DMS 273 treated with DMSO at 0.1 percent for 48 hours (cell line): ENCODE data around the gene BCAT1.
"Not testable (repeated sequence)": the region's sequence is repeated elsewhere in the genome, so short reads cannot be mapped to it uniquely, and the experiment has no call there.

ENCODE experiments used
- DNase-seq: peaks from one replicate; lab custom pipeline; 2025; lab: John Stamatoyannopoulos, UW

The BCAT1 gene

GRCh38 chr12:24926080-24926479 lies 22.8 kb downstream of the BCAT1 start:
- not testable (repeated sequence) for DNase-seq

- DNase-seq, result no peak
Observed at GRCh38 chr12:24922090-24922489, 26.8 kb downstream of the BCAT1 start.

GRCh38 chr12:24921251-24922038 lies 27.5 kb downstream of the BCAT1 start:
- DNase-seq, result no peak

- no peak for DNase-seq
Observed at GRCh38 chr12:24920141-24920540, 28.8 kb downstream of the BCAT1 start.

- no peak for DNase-seq
Observed at GRCh38 chr12:24919346-24920001, 29.4 kb downstream of the BCAT1 start.

- DNase-seq, result no peak
Observed at GRCh38 chr12:24918596-24918995, 30.3 kb downstream of the BCAT1 start.

- no peak for DNase-seq
Observed at GRCh38 chr12:24915501-24915900, 33.4 kb downstream of the BCAT1 start.

- no peak for DNase-seq
Observed at GRCh38 chr12:24913953-24914352, 34.9 kb downstream of the BCAT1 start.

GRCh38 chr12:24913130-24913529 lies 35.8 kb downstream of the BCAT1 start:
- DNase-seq, result peak; percentile 12

- DNase-seq, result no peak
Observed at GRCh38 chr12:24911271-24911791, 37.6 kb downstream of the BCAT1 start.

- not testable (repeated sequence) for DNase-seq
Observed at GRCh38 chr12:24910192-24910591, 38.7 kb downstream of the BCAT1 start.

GRCh38 chr12:24909667-24910066 lies 39.2 kb downstream of the BCAT1 start:
- DNase-seq, result no peak

- no peak for DNase-seq
Observed at GRCh38 chr12:24907464-24907863, 41.4 kb downstream of the BCAT1 start.

GRCh38 chr12:24906141-24906540 lies 42.8 kb downstream of the BCAT1 start:
- no peak for DNase-seq

- no peak for DNase-seq
Observed at GRCh38 chr12:24905431-24905830, 43.5 kb downstream of the BCAT1 start.

- no peak for DNase-seq
Observed at GRCh38 chr12:24904871-24905270, 44.0 kb downstream of the BCAT1 start.

GRCh38 chr12:24903329-24904088 lies 45.4 kb downstream of the BCAT1 start:
- no peak for DNase-seq

GRCh38 chr12:24902511-24903328 lies 46.2 kb downstream of the BCAT1 start:
- DNase-seq, result no peak

- DNase-seq, result no peak
Observed at GRCh38 chr12:24901576-24902461, 47.1 kb downstream of the BCAT1 start.

- no peak for DNase-seq
Observed at GRCh38 chr12:24900196-24900595, 48.7 kb downstream of the BCAT1 start.
